22Rv1 (cell line): ENCODE results near the gene NUP153.
"Not testable (repeated sequence)": the region's sequence is repeated elsewhere in the genome, so short reads cannot be mapped to it uniquely, and the experiment has no call there.

ENCODE experiments used
- H3K27ac ChIP-seq: fragments of 450-650 bp; 2 replicates; pipeline ENCODE4 v1.5.1; 2017
- CTCF ChIP-seq: fragments of 450-650 bp; IDR thresholded peaks from 2 replicates; pipeline ENCODE4 v1.5.1; 2017; ENCODE audit warnings: mild to moderate bottlenecking
- ZFX ChIP-seq: fragments of 450-650 bp; IDR thresholded peaks from 2 replicates; pipeline ENCODE4 v1.6.1; 2017; ENCODE audit warnings: antibody characterized with exemption, borderline replicate concordance

The NUP153 gene

DNA sequence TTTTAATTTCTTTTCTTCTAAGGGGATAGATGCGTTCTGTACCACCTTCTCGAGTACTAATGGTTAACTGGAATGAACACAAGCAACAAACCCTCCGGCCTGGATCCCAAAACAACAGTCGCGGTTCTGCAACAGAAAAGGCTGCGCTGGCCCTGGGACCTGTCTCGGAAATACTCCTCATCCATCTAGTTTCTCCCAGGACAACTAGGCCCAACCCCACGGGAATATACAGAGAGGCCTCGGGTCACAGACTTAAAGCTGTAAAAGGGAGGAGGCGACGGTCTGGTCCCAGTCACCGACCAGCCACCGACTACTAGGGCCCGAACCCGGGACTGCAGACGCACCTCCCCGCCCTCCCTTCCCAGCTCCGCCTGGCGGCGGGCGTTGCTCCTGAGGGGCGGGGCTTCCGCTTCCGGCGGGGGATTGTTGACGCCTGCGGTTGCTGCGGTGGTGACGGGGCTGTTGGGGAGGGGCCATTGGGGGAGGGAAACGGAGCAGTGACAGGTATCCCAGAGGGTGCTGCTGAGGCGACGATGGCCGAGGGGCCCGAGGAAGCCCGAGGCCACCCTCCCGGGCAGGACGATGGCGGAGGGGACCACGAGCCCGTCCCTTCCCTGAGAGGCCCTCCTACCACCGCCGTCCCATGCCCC lies 106.7 kb downstream of the NUP153 start, which contains the start of gene FAM8A1:
Gene FAM8A1 (plus strand): TSS at position 426 of the 650 bp plus-strand sequence. CDS start 108 bp downstream, at position 534.
- peak within 1 kb of the TSS; percentile 64 for H3K27ac ChIP-seq
- no peak for TF ChIP-seq ZFX
- peak; percentile 30; the same call in 1 of the 2 replicates for TF ChIP-seq CTCF

GRCh38 chr6:17596085-17596484 lies 110.6 kb downstream of the NUP153 start:
- H3K27ac ChIP-seq = no peak overlapping the region
- no peak for TF ChIP-seq ZFX
- no peak for TF ChIP-seq CTCF

- TF ChIP-seq CTCF (no peak), ZFX (no peak)
- H3K27ac ChIP-seq = no peak overlapping the region
Measured at GRCh38 chr6:17593246-17593645, 113.5 kb downstream of the NUP153 start.

- no peak overlapping the region for H3K27ac ChIP-seq
- TF ChIP-seq CTCF (no peak), ZFX (no peak)
Measured at GRCh38 chr6:17591287-17591686, 115.4 kb downstream of the NUP153 start.

DNA sequence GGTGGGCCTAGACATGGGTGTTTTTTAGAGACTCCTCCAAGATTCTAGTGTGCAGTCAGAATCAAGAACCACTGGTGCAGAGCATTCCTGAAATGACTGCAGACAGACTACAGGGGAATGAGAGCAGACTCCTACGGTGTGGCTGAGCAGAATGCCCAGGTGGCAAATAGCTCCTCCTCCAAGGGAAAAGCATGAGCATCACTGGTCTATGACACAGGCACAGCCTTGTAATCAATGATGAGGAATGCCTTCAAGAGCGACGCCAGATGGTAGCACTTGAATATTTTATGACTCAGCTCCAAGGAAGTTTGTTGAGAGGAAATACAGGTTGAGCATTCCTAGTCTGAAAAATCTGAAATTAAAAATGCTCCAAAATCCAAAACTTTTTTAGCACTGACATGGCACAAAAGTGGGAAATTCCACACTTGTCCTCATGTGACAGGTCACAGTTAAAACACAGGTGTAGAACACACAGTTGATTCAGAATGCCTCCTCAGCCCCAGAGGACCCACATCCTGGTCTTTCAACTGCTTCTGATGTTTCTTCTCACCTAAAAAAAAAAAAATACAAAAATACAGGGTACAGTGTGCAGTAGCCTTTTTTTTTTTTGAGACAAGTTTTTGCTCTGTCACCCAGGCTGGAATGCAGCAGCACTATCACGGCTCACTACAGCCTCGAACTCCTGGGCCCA lies 117.2 kb downstream of the NUP153 start:
- no peak overlapping the region for H3K27ac ChIP-seq
- TF ChIP-seq ZFX (no peak), CTCF (no peak)

GRCh38 chr6:17588011-17588410 lies 118.7 kb downstream of the NUP153 start:
- TF ChIP-seq CTCF (no peak), ZFX (no peak)
- no peak overlapping the region for H3K27ac ChIP-seq

DNA sequence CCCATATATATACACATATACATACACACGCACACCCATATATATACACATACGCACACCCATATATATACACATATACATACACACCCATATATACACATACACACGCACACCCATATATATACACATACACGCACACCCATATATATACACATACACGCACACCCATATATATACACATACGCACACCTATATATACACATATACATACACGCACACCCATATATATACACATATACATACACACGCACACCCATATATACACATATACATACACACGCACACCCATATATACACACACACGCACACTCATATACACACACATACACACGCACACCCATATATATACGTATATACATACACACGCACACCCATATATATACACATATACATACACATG lies 120.1 kb downstream of the NUP153 start:
- not testable (repeated sequence) for H3K27ac ChIP-seq
